ENCODE results near the gene SPEG. TPM values are rescaled to one million over a fixed set of nuclear protein-coding genes. Genes with fewer than 3 reads are reported as not detected.
A peak's percentile ranks its signal among the peaks of the same experiment; 100 is the strongest.

The SPEG gene
- total RNA-seq, 6 donors from 2014 or later = 2.3 to 8.9 (median 4.9) TPM

DNA sequence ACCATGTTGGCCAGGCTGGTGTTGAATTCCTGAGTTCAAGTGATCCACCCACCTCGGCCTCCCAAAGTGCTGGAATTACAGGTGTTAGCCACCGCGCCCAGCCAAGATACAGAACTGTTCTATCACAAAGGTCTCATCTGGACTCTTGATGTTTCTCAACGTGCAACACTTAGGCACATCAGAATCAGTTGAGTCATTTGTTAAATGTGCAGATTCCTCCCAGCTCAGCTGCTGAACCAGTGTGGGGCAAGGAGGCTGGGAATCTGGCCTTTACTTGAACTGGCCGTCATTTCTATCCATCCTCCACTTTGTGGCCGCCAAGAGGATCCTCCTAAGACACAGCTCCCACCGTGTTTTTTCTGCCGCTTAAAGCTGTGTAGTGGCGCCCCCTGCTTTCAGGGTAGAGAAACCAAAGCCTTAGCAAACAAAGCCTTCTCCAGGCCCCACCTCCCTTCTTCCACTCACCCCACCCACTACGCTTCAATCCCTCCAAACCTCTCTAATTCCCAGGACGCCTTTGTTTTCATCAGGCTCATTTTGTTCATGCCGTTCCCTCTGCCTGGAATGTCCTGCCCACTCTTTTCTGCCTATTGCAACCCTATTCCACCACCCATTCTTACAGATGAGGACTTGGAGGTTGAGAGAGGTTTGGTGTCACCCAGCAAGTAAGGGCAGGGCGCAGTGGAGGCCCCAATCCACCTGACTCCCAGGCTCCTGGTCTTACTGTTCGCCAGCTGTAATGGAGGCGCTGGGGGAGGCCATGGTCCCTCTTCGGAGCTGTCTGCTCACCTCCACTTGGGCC, 776 bp upstream of the SPEG start:
- Histone ChIP-seq H3K4me3 (no peak overlapping the region), H3K27me3 (peaks cover 4 to 21% (median 12%) of the 10 kb centered on the region in 4 donors), H3K36me3 (no peaks in the 10 kb centered on the region), H3K9me3 (no peaks in the 10 kb centered on the region), H3K27ac (no peak overlapping the region), H3K4me1 (peaks cover 4 to 9% (median 8%) of the 10 kb centered on the region in 4 donors)
- 74 to 75% methylated on average over 13 to 16 of the region's 16 CpGs for WGBS, 2 donors
- no peak for DNase-seq
- TF ChIP-seq POLR2AphosphoS5 (IDR thresholded peaks at IDR 0.05) (no peak), POLR2A (IDR thresholded peaks at IDR 0.05) (no peak), EP300 (IDR thresholded peaks at IDR 0.05) (no peak)
- TF ChIP-seq, protein P1, sequence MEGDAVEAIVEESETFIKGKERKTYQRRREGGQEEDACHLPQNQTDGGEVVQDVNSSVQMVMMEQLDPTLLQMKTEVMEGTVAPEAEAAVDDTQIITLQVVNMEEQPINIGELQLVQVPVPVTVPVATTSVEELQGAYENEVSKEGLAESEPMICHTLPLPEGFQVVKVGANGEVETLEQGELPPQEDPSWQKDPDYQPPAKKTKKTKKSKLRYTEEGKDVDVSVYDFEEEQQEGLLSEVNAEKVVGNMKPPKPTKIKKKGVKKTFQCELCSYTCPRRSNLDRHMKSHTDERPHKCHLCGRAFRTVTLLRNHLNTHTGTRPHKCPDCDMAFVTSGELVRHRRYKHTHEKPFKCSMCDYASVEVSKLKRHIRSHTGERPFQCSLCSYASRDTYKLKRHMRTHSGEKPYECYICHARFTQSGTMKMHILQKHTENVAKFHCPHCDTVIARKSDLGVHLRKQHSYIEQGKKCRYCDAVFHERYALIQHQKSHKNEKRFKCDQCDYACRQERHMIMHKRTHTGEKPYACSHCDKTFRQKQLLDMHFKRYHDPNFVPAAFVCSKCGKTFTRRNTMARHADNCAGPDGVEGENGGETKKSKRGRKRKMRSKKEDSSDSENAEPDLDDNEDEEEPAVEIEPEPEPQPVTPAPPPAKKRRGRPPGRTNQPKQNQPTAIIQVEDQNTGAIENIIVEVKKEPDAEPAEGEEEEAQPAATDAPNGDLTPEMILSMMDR (IDR thresholded peaks at IDR 0.05) = no peak
- ATAC-seq (ENCODE audit: low FRiP score in 2 of 2) = no peak

DNA sequence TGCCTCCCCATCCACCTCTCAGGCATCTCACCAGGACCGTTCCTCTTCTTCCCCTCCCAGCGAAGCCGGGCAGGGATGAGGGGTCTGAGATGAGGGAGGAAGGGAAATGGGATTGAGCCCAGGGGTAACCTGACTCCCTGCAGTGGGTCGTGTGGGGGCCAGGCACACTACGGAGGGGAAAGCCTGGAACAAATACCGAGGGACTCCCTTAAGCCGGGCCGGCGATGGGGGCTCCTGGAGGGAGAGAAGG, 250 bp upstream of the SPEG start:
- peaks cover 4 to 9% (median 8%) of the 10 kb centered on the region in 4 donors for H3K4me1 ChIP-seq
- WGBS, 2 donors = 30 to 51% methylated on average over 9 of the region's 9 CpGs
- ATAC-seq (ENCODE audit: low FRiP score in 2 of 2) = no peak
- TF ChIP-seq POLR2AphosphoS5 (IDR thresholded peaks at IDR 0.05) (no peak), POLR2A (IDR thresholded peaks at IDR 0.05) (no peak), EP300 (IDR thresholded peaks at IDR 0.05) (no peak)
- TF ChIP-seq, protein P1 (IDR thresholded peaks at IDR 0.05) = no peak
- no peaks in the 10 kb centered on the region for H3K9me3 ChIP-seq
- no peaks in the 10 kb centered on the region for H3K36me3 ChIP-seq
- DNase-seq = no peak
- peaks cover 4 to 21% (median 12%) of the 10 kb centered on the region in 4 donors for H3K27me3 ChIP-seq
- no peak overlapping the region for H3K27ac ChIP-seq
- H3K4me3 ChIP-seq = no peak overlapping the region

DNA sequence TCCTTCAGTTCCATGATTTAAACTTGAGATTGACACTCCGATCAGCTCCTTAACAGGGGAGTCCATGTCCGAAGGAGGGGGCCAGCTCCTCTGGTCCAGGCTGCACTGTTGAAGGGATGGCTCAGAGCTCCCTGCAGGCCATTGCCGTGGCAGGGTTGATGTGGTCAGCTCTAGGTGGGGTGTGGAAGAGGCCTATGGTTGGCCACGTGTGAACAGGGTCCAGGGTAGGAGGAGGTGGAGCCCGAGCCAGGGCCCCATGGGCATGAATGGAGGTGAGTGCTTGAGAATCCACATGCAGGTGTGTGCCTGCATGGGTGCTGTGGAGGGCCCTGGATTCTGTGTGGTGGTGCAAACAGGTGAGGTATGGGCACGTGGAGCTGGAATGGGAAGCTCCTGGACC, 1.1 kb downstream of the SPEG start:
- Histone ChIP-seq H3K27ac (no peak overlapping the region), H3K36me3 (no peaks in the 10 kb centered on the region), H3K9me3 (no peaks in the 10 kb centered on the region), H3K4me1 (peaks cover 4 to 9% (median 8%) of the 10 kb centered on the region in 4 donors), H3K27me3 (peaks cover 4 to 23% (median 12%) of the 10 kb centered on the region in 4 donors), H3K4me3 (no peak overlapping the region)
- TF ChIP-seq POLR2A (IDR thresholded peaks at IDR 0.05) = no peak
- no peak for TF ChIP-seq POLR2AphosphoS5 (IDR thresholded peaks at IDR 0.05)
- no peak for TF ChIP-seq EP300 (IDR thresholded peaks at IDR 0.05)
- TF ChIP-seq, protein P1 (IDR thresholded peaks at IDR 0.05) = no peak
- DNase-seq (no peak), ATAC-seq (ENCODE audit: low FRiP score in 2 of 2) (no peak)
- 85 to 92% methylated on average over 2 to 6 of the region's 6 CpGs for WGBS, 2 donors

DNA sequence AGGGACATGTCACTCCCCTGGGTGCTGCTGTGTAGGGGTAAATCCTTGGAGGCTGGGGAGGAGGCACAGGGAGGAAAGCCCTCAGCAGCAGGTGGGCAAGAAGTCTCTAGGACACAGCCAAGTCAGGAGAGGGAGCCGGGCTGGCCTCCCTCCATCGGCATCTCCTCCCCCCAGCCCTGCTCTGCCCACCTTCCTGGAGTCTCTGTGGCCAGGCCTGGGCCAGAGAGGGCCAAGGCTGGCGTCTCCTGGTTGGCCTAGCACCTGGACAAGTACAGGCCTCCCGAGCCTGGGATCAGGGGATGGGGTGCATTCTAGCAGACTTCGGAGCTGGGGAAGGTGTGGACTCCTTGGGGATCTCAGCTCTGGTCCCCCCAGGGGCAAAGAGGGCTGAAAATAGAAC, 1.8 kb downstream of the SPEG start:
- no peak for ATAC-seq (ENCODE audit: low FRiP score in 2 of 2)
- WGBS, 2 donors = 78 to 100% methylated on average over 2 to 5 of the region's 5 CpGs

More for the DNA sequence above, 1.8 kb downstream of the SPEG start:
- Histone ChIP-seq H3K4me3 (no peak overlapping the region), H3K36me3 (no peaks in the 10 kb centered on the region), H3K9me3 (no peaks in the 10 kb centered on the region), H3K27ac (no peak overlapping the region), H3K4me1 (peaks cover 6 to 17% (median 13%) of the 10 kb centered on the region in 4 donors), H3K27me3 (peaks cover 4 to 27% (median 14%) of the 10 kb centered on the region in 4 donors)
- TF ChIP-seq, protein P1 (IDR thresholded peaks at IDR 0.05) = no peak
- TF ChIP-seq POLR2AphosphoS5 (IDR thresholded peaks at IDR 0.05) (no peak), EP300 (IDR thresholded peaks at IDR 0.05) (no peak), POLR2A (IDR thresholded peaks at IDR 0.05) (no peak)
- DNase-seq = peak in 1 of 2 donors; percentile 32

Data from upper lobe of left lung (tissue), 6 donors.